Esophagus muscularis mucosa (tissue), 4 donors: ENCODE results near the gene USP13. TPM values are rescaled to one million over a fixed set of nuclear protein-coding genes. Genes with fewer than 3 reads are reported as not detected.

Experiments
- DNase-seq: peaks from one replicate; pipeline ENCODE4 v3.0.0-alpha.2; 2017; ENCODE audit errors: extremely low spot score
- H3K27ac ChIP-seq, 4 donors: fragments of 200-600 bp; sonication (generic); replicated peaks in 1 of 4; 1 replicate in 3 of 4; 2 replicates in 1 of 4; pipeline ENCODE4 v1.5.1; 2016 to 2019; ENCODE audit warnings: mild to moderate bottlenecking in 1 of 4
- H3K27me3 ChIP-seq, 4 donors: fragments of 200-600 bp; sonication (generic); one replicate each; pipeline versions ENCODE4 v1.5.1 to v1.6.0; 2016 to 2019
- H3K36me3 ChIP-seq, 4 donors: fragments of 200-600 bp; sonication (generic); one replicate each; pipeline ENCODE4 v1.5.1; 2016 to 2019
- H3K4me1 ChIP-seq, 4 donors: fragments of 200-600 bp; sonication (generic); one replicate each; pipeline ENCODE4 v1.5.1; 2016 to 2019
- H3K4me3 ChIP-seq, 4 donors: fragments of 200-600 bp; sonication (generic); 1 replicate in 2 of 4; 2 replicates in 2 of 4; pipeline ENCODE4 v1.5.1; 2016 to 2019; ENCODE audit warnings: mild to moderate bottlenecking in 4 of 4, moderate library complexity in 1 of 4
- H3K9me3 ChIP-seq, 4 donors: fragments of 200-600 bp; sonication (generic); 1 replicate in 3 of 4; 2 replicates in 1 of 4; pipeline ENCODE4 v1.5.1; 2016 to 2019
- CTCF ChIP-seq, 3 experiments: fragments of 200-600 bp in 2 of 3; fragments of 450-650 bp in 1 of 3; sonication (generic) in 2 of 3; IDR thresholded peaks; one replicate each; pipeline ENCODE4 v1.5.1; 2017 to 2019; ENCODE audit warnings: antibody characterized with exemption in 3 of 3, mild to moderate bottlenecking in 2 of 3, moderate library complexity in 1 of 3
- EP300 ChIP-seq: sonication (generic); formaldehyde crosslinking; IDR thresholded peaks from one replicate; pipeline ENCODE4 v1.6.1; 2017; ENCODE audit warnings: antibody characterized with exemption
- POLR2A ChIP-seq: fragments of 450-650 bp; IDR thresholded peaks from one replicate; pipeline ENCODE4 v1.6.1; 2017; ENCODE audit warnings: antibody characterized with exemption, moderate library complexity, mild to moderate bottlenecking, low read depth
- POLR2AphosphoS5 ChIP-seq, 2 donors: sonication (generic); formaldehyde crosslinking; IDR thresholded peaks; one replicate each; pipeline ENCODE4 v1.6.1; 2017; ENCODE audit warnings: antibody characterized with exemption in 2 of 2
- whole genome bisulfite sequencing: methylation state at CpG from one replicate; pipeline ENCODE4 v1.1.5; 2018; 5-methylcytosine and 5-hydroxymethylcytosine counted together
- intact Hi-C: fragments of 100-400 bp; cut with DNase I; formaldehyde crosslinking; loops from one replicate; pipeline ENCODE4 v1.15.1; 2023
- total RNA-seq, 4 donors: library from RNA; depleted of rRNA; stranded (reverse); fragments of >200 nt; gene quantifications; one replicate each; pipeline versions ENCODE4 v1.1.0 to v1.2.1, GENCODE V29; 2016

Gene USP13
- total RNA-seq, 4 donors from 2014 or later = 8.7 to 15.1 (median 11.9) TPM

DNA sequence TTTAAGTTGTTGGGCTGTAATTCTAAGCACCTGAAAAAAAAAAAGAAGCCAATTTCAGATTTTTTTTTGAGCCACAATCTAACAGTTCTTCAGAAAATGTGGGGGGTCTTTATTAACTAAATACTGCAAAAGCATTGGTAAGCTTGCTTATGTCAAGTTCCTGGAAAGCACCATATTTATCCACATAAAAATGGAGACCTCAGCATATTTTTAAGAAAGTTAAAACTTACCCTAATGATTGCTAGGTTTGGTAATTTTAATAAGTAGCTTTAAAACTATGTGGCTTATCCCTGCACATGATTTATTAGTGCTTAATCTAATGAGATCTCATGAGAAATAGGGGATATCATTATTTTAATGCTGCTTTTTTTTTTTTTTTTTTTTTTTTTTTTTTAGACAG lies 156.8 kb downstream of the USP13 start:
- Histone ChIP-seq H3K36me3 (no peaks in the 10 kb centered on the region), H3K9me3 (no peaks in the 10 kb centered on the region), H3K4me3 (no peak overlapping the region), H3K27me3 (no peaks in the 10 kb centered on the region), H3K27ac (no peak overlapping the region), H3K4me1 (no peaks in the 10 kb centered on the region)
- no peak for TF ChIP-seq POLR2A
- TF ChIP-seq POLR2AphosphoS5 (IDR thresholded peaks at IDR 0.05) = no peak
- TF ChIP-seq CTCF (IDR thresholded peaks at IDR 0.05) = no peak
- TF ChIP-seq EP300 = no peak
- DNase-seq = no peak
- intact Hi-C loops = no loop called here

DNA sequence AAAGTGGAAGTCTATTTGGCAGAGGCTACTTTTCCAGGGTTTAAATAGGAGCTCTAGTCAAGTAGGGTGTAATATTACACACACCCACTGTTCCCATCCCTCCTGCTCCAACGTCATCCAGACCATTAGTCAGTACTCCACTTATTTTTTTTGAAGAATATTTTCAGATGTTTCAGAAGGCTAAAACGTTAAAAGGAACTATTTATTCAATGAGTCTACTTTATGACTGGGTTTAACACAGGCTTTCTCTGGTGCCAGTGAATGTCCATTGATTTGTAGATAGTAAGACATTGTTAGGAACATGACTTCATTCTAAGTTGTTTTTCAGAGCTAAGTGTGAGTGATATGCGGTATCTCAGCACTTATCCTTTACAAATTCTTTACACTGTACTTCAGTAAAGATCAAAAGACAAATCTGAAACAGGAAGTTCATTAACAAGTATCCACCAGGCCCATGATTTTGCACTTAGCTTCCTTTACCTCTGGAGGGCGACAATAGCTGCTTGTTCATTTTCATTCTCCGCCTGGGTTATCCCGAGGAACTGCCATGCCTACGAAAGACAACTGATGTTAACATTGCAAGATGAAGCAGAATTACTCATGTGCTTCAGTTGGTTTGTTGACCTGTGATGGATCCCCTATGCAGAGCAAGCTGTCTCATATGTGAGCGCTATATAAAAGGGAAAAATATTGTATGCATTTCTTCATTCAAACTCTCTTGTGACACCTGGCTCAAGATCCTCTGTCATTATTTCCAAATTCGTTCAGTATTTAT lies 158.7 kb downstream of the USP13 start:
- WGBS = 24% methylated on average over 9 of the region's 9 CpGs
- Histone ChIP-seq H3K4me1 (no peaks in the 10 kb centered on the region), H3K4me3 (no peak overlapping the region), H3K27me3 (no peaks in the 10 kb centered on the region), H3K9me3 (no peaks in the 10 kb centered on the region), H3K27ac (no peak overlapping the region), H3K36me3 (no peaks in the 10 kb centered on the region)
- intact Hi-C loops = no loop called here
- peak in 1 of 3 experiments; percentile 33 for TF ChIP-seq CTCF (IDR thresholded peaks at IDR 0.05)
- TF ChIP-seq POLR2AphosphoS5 (IDR thresholded peaks at IDR 0.05) = no peak
- TF ChIP-seq EP300 = no peak
- no peak for DNase-seq

- intact Hi-C loops = no loop called here
- no peaks in the 10 kb centered on the region for H3K27me3 ChIP-seq
- 82% methylated on average over 3 of the region's 3 CpGs for WGBS
- H3K9me3 ChIP-seq = no peaks in the 10 kb centered on the region
- H3K4me1 ChIP-seq = no peaks in the 10 kb centered on the region
- no peaks in the 10 kb centered on the region for H3K36me3 ChIP-seq
- no peak overlapping the region for H3K27ac ChIP-seq
- DNase-seq = no peak
- TF ChIP-seq CTCF (IDR thresholded peaks at IDR 0.05) (no peak), POLR2A (no peak), POLR2AphosphoS5 (IDR thresholded peaks at IDR 0.05) (no peak), EP300 (no peak)
- H3K4me3 ChIP-seq = no peak overlapping the region
These were observed 159.2 kb downstream of the USP13 start for GRCh38 chr3:179812096-179812382.

DNA sequence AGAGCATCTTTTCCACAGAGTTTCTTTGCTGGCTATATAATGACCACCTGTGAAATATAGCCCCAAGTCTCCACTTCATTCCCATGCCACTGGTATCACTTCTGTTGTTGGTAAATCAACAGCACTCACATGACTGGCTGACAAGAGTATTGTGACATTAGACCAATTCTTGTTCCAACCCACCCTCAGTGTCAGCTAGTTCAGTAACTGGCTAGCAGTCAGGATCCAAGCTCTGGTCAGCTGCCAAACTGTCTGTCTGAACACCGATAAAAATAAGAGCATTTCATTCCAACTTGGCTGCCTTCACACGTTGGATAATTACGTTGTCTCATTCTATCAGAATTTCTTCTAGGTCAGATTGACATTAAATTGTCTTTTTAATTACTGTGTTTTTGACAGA lies 166.5 kb downstream of the USP13 start:
- DNase-seq = no peak
- H3K4me1 ChIP-seq = no peaks in the 10 kb centered on the region
- TF ChIP-seq POLR2AphosphoS5 (IDR thresholded peaks at IDR 0.05) = no peak
- TF ChIP-seq POLR2A = no peak
- TF ChIP-seq EP300 = no peak
- no peak for TF ChIP-seq CTCF (IDR thresholded peaks at IDR 0.05)
- H3K36me3 ChIP-seq = no peaks in the 10 kb centered on the region
- 74% methylated on average over 3 of the region's 3 CpGs for WGBS
- H3K9me3 ChIP-seq = no peaks in the 10 kb centered on the region
- intact Hi-C loops = no loop called here
- no peak overlapping the region for H3K27ac ChIP-seq
- no peaks in the 10 kb centered on the region for H3K27me3 ChIP-seq
- no peak overlapping the region for H3K4me3 ChIP-seq

DNA sequence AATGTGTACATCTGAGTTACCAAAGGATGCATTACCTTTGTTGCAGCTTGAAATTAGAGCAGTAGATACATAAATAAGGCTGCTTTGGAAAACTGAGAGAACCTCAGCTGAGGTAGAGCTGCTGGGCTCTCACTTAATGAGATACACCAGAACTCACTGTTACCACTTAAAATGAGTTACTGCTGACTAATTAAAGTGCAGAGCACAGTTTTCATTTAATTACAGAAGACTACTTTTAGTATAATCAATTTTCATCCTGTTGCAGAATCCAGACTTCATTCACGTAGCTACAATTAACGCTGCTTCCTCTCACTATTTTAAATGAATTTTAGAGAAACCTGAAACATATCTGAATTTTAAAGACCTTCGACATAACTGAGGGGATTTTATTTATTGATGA lies 169.5 kb downstream of the USP13 start:
- intact Hi-C loops = no loop called here

More for the DNA sequence above, 169.5 kb downstream of the USP13 start:
- H3K27me3 ChIP-seq = no peaks in the 10 kb centered on the region
- whole genome bisulfite sequencing = 83% methylated on average over 3 of the region's 3 CpGs
- H3K27ac ChIP-seq = no peak overlapping the region
- no peak for TF ChIP-seq POLR2A
- no peak for TF ChIP-seq POLR2AphosphoS5 (IDR thresholded peaks at IDR 0.05)
- TF ChIP-seq CTCF (IDR thresholded peaks at IDR 0.05) = no peak
- no peak for TF ChIP-seq EP300
- no peaks in the 10 kb centered on the region for H3K9me3 ChIP-seq
- H3K4me3 ChIP-seq = no peak overlapping the region
- H3K4me1 ChIP-seq = no peaks in the 10 kb centered on the region
- no peaks in the 10 kb centered on the region for H3K36me3 ChIP-seq
- no peak for DNase-seq
